Activated T-helper 1 cell treated with anti-CD3 and anti-CD28 coated beads, Interleukin-12 subunit alpha, Interleukin-12 subunit beta, Interleukin-2, Interleukin-4 antibody, amounts not matched to agents 30 ng/mL and 10 ng/mL and 1 ng/mL, durations not matched to agents 14 hours and 24 hours and 36 hours (primary cell): ENCODE measurements around the gene ACADM. TPM values are rescaled to one million over a fixed set of nuclear protein-coding genes. Genes with fewer than 3 reads are reported as not detected.
"Not testable (repeated sequence)": the region's sequence is repeated elsewhere in the genome, so short reads cannot be mapped to it uniquely, and the experiment has no call there.

Experiments used
- DNase-seq: peaks from one replicate; pipeline ENCODE4 v3.0.0; 2021; ENCODE audit warnings: low spot score
- H3K27ac Mint-ChIP-seq: one replicate; pipeline ENCODE4 v1.8.0; 2021; ENCODE audit warnings: mild to moderate bottlenecking, mixed read lengths
- H3K27me3 Mint-ChIP-seq: one replicate; pipeline ENCODE4 v1.8.0; 2022; ENCODE audit warnings: mild to moderate bottlenecking, moderate library complexity, mixed read lengths; ENCODE audit not compliant: insufficient read depth
- H3K36me3 Mint-ChIP-seq: one replicate; pipeline ENCODE4 v1.8.0; 2021; ENCODE audit warnings: low read depth, mixed read lengths
- H3K4me1 Mint-ChIP-seq: one replicate; pipeline ENCODE4 v1.8.0; 2021; ENCODE audit warnings: low read depth, mixed read lengths
- H3K4me3 Mint-ChIP-seq: one replicate; pipeline ENCODE4 v1.8.0; 2021; ENCODE audit warnings: mild to moderate bottlenecking, moderate library complexity, mixed read lengths
- H3K9me3 Mint-ChIP-seq: one replicate; pipeline ENCODE4 v1.8.0; 2021; ENCODE audit warnings: mixed read lengths
- intact Hi-C: fragments of 100-400 bp; cut with micrococcal nuclease; formaldehyde crosslinking; loops from one replicate; pipeline ENCODE4 v1.15.1; 2024
- total RNA-seq: library from RNA; stranded (reverse); gene quantifications from 2 replicates; pipeline ENCODE4 v1.2.3, GENCODE V29; 2022

The ACADM gene
- total RNA-seq, 1 donor from 2014 or later = 53.2 TPM

DNA sequence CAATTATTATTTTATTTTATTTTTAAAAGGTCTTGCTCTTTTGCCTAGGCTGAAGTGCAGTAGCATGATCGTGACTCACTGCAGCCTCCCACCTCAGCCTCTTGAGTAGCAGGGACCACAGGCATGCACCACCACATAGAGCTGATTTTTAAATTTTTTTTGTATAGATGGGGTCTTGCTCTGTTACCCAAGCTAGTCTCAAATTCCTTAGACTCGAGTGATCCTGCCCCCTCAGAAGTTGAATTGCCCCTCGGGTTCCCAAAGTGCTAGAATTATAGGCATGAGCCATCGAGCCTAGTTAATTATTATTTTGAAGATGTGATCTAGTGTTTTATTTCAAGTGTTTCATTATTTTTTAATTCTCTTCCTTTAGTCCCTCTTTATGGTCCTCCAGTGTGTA is 84.4 kb downstream of the ACADM start:
- H3K4me1 Mint-ChIP-seq = no peaks in the 10 kb centered on the region
- H3K9me3 Mint-ChIP-seq = no peaks in the 10 kb centered on the region
- H3K27me3 Mint-ChIP-seq = no peaks in the 10 kb centered on the region
- no peak overlapping the region for H3K27ac Mint-ChIP-seq
- H3K4me3 Mint-ChIP-seq = no peak overlapping the region
- intact Hi-C loops = no loop called here
- DNase-seq = no peak
- H3K36me3 Mint-ChIP-seq = no peaks in the 10 kb centered on the region

DNA sequence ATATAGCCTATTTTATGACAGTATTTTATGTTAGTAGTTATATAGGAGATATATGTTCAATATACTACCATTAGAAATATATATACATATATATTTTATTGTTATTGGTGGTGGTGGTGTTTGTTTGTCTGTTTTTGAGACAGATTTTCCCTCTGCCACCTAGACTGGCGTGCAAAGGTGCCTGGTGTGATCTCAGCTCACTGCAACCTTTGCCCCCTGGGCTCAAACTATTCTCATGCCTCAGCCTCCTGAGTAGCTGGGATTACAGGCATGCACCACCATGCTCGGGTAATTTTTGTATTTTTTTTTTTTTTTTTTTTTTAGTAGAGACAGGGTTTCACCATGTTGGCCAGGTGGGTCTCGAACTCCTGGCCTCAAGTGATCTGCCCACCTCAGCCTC is 85.6 kb downstream of the ACADM start:
- DNase-seq, intact Hi-C loops, H3K27ac Mint-ChIP-seq, H3K36me3 Mint-ChIP-seq, H3K4me1 Mint-ChIP-seq, H3K27me3 Mint-ChIP-seq, H3K4me3 Mint-ChIP-seq, H3K9me3 Mint-ChIP-seq: not testable (repeated sequence)

DNA sequence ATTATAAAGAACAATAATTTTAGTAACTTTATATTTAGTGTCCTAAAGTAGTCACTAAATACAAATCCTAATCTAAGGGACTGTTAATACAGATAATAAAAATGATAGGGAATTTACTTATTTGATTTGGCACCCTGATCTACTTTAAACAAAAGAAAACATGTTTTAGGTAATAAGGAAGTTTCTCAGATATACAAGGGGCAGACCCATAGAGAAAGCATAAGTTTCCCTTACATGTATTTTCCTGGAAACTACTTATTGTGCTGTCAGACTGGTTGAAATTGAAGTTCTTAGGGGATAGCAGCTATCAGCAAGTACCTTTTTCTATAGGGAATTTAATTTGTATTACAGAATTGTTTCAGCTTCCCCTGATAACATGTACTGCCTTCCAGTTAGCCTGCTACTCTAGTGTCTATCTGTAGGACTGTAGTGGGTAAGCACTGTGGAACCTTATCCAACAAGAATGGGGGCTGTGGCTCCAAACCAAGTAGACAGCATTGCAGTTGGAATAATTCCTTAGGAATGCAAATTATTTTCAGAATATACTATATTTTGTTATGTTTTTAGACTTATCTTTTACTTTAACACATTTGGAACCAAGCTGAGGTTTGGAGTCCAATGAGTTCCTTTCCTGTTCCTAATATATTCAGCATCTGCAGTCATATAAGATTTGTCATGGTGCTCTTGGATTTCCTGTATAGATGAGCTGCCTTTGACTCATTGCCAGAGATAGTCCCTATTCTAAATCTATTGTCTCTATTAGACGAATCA is 86.9 kb downstream of the ACADM start:
- Mint-ChIP-seq H3K27me3 (no peaks in the 10 kb centered on the region), H3K9me3 (no peaks in the 10 kb centered on the region)

DNA sequence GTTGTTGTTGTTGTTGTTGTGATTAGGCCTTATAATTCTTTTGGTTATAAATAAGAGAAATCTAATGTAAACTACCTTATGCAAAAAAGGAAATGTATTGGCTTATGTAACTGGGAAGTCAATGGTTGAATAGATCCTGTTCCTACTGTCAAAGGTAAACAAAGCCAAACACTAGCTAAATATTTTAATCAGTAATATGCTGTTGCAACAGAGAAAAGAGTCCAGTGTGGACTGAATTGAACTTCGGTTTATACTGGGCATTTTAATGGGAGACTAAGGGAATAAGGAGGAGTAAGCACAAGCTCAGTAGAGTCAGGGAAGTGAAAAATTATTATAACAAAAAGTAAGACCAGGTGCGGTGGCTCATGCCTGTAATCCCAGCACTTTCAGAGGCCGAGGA is 87.6 kb downstream of the ACADM start:
- Mint-ChIP-seq H3K9me3 (no peaks in the 10 kb centered on the region), H3K36me3 (no peaks in the 10 kb centered on the region), H3K4me3 (no peak overlapping the region), H3K4me1 (no peaks in the 10 kb centered on the region), H3K27me3 (no peaks in the 10 kb centered on the region), H3K27ac (no peak overlapping the region)
- DNase-seq = no peak
- intact Hi-C loops = no loop called here

More for the DNA sequence above, 86.9 kb downstream of the ACADM start:
- no peaks in the 10 kb centered on the region for H3K36me3 Mint-ChIP-seq
- no peak for DNase-seq
- no peak overlapping the region for H3K27ac Mint-ChIP-seq
- no peak overlapping the region for H3K4me3 Mint-ChIP-seq
- no peaks in the 10 kb centered on the region for H3K4me1 Mint-ChIP-seq
- intact Hi-C loops = no loop called here

Other genes starting within 250 kb of the ACADM start
- not detected in 2 replicates for gene SLC44A5, start 113.6 kb upstream of the ACADM start, total RNA-seq
- gene RABGGTB, start 61.5 kb downstream of the ACADM start, total RNA-seq = 233 and 240 TPM in 2 replicates
- gene MSH4, start 72.2 kb downstream of the ACADM start, total RNA-seq = 0.39 and 0.54 TPM in 2 replicates
- not detected in 2 replicates for gene ASB17, start 207.7 kb downstream of the ACADM start, total RNA-seq